ENCODE measurements around the gene STIM1. TPM values are rescaled to one million over a fixed set of nuclear protein-coding genes. Genes with fewer than 3 reads are reported as not detected.

Gene STIM1
- polyA plus RNA-seq, 1 donor, result 24.9 TPM

GRCh38 chr11:3913921-3914320 lies 58.5 kb downstream of the STIM1 start:
- DNase-seq, result no peak
- no peaks in the 10 kb centered on the region for H3K36me3 ChIP-seq (ENCODE audit: control insufficient read depth, insufficient read depth, low read length)
- no peaks in the 10 kb centered on the region for H3K27me3 ChIP-seq (ENCODE audit: control insufficient read depth, insufficient read depth, low read length)
- H3K4me3 ChIP-seq (ENCODE audit: low read length), result no peak overlapping the region
- WGBS (ENCODE audit: insufficient coverage, low lambda C conversion rate), result 87% methylated on average over 5 of the region's 5 CpGs
- no peaks in the 10 kb centered on the region for H3K9me3 ChIP-seq (ENCODE audit: control insufficient read depth, low read depth, low read length)
- no peak overlapping the region for H3K27ac ChIP-seq (ENCODE audit: low read length)
- H3K4me1 ChIP-seq (ENCODE audit: control insufficient read depth, insufficient read depth, low read length), result no peaks in the 10 kb centered on the region

- WGBS (ENCODE audit: insufficient coverage, low lambda C conversion rate), result no CpG with 5 or more reads among the region's 1 CpG
- Histone ChIP-seq H3K4me3 (ENCODE audit: low read length) (no peak overlapping the region), H3K4me1 (ENCODE audit: control insufficient read depth, insufficient read depth, low read length) (no peaks in the 10 kb centered on the region), H3K27me3 (ENCODE audit: control insufficient read depth, insufficient read depth, low read length) (no peaks in the 10 kb centered on the region), H3K9me3 (ENCODE audit: control insufficient read depth, low read depth, low read length) (no peaks in the 10 kb centered on the region), H3K36me3 (ENCODE audit: control insufficient read depth, insufficient read depth, low read length) (no peaks in the 10 kb centered on the region), H3K27ac (ENCODE audit: low read length) (no peak overlapping the region)
- no peak for DNase-seq
Measured at GRCh38 chr11:3914805-3915204, 59.3 kb downstream of the STIM1 start.

GRCh38 chr11:3916962-3917361 lies 61.5 kb downstream of the STIM1 start:
- Histone ChIP-seq H3K4me3 (ENCODE audit: low read length) (no peak overlapping the region), H3K36me3 (ENCODE audit: control insufficient read depth, insufficient read depth, low read length) (no peaks in the 10 kb centered on the region), H3K4me1 (ENCODE audit: control insufficient read depth, insufficient read depth, low read length) (no peaks in the 10 kb centered on the region), H3K27ac (ENCODE audit: low read length) (no peak overlapping the region), H3K9me3 (ENCODE audit: control insufficient read depth, low read depth, low read length) (no peaks in the 10 kb centered on the region), H3K27me3 (ENCODE audit: control insufficient read depth, insufficient read depth, low read length) (no peaks in the 10 kb centered on the region)
- WGBS (ENCODE audit: insufficient coverage, low lambda C conversion rate), result no CpG with 5 or more reads among the region's 3 CpGs
- no peak for DNase-seq

GRCh38 chr11:3920148-3920852 lies 64.8 kb downstream of the STIM1 start:
- no peaks in the 10 kb centered on the region for H3K9me3 ChIP-seq (ENCODE audit: control insufficient read depth, low read depth, low read length)
- H3K4me1 ChIP-seq (ENCODE audit: control insufficient read depth, insufficient read depth, low read length), result no peaks in the 10 kb centered on the region
- H3K27ac ChIP-seq (ENCODE audit: low read length), result no peak overlapping the region
- no CpG with 5 or more reads among the region's 2 CpGs for WGBS (ENCODE audit: insufficient coverage, low lambda C conversion rate)
- H3K4me3 ChIP-seq (ENCODE audit: low read length), result no peak overlapping the region
- no peaks in the 10 kb centered on the region for H3K27me3 ChIP-seq (ENCODE audit: control insufficient read depth, insufficient read depth, low read length)
- H3K36me3 ChIP-seq (ENCODE audit: control insufficient read depth, insufficient read depth, low read length), result no peaks in the 10 kb centered on the region
- no peak for DNase-seq

DNA sequence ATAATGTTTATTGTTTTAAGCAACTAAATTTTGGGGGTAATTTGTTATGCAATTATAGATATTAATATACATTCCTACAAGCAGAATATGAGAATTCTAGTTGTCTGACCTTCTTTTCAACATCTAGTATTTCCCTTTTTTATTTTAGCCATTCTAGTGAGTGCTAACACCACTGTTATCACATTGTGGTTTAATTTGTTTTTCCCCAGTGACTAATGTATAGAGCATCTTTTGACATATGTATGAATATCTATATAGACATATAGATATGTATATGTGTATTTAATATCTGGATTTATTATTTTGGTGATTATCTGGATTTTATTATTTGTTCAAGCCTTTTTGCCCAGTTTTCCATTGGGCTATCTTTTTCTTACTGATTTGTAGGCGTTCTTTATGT lies 66.6 kb downstream of the STIM1 start:
- Histone ChIP-seq H3K27ac (ENCODE audit: low read length) (no peak overlapping the region), H3K36me3 (ENCODE audit: control insufficient read depth, insufficient read depth, low read length) (no peaks in the 10 kb centered on the region), H3K4me1 (ENCODE audit: control insufficient read depth, insufficient read depth, low read length) (no peaks in the 10 kb centered on the region), H3K9me3 (ENCODE audit: control insufficient read depth, low read depth, low read length) (no peaks in the 10 kb centered on the region), H3K27me3 (ENCODE audit: control insufficient read depth, insufficient read depth, low read length) (no peaks in the 10 kb centered on the region), H3K4me3 (ENCODE audit: low read length) (no peak overlapping the region)
- no peak for DNase-seq
- WGBS (ENCODE audit: insufficient coverage, low lambda C conversion rate), result no CpG with 5 or more reads among the region's 1 CpG

- Histone ChIP-seq H3K4me3 (ENCODE audit: low read length) (no peak overlapping the region), H3K27me3 (ENCODE audit: control insufficient read depth, insufficient read depth, low read length) (no peaks in the 10 kb centered on the region), H3K9me3 (ENCODE audit: control insufficient read depth, low read depth, low read length) (no peaks in the 10 kb centered on the region), H3K4me1 (ENCODE audit: control insufficient read depth, insufficient read depth, low read length) (no peaks in the 10 kb centered on the region), H3K27ac (ENCODE audit: low read length) (no peak overlapping the region), H3K36me3 (ENCODE audit: control insufficient read depth, insufficient read depth, low read length) (no peaks in the 10 kb centered on the region)
- 60% methylated on average over 1 of the region's 1 CpG for WGBS (ENCODE audit: insufficient coverage, low lambda C conversion rate)
- no peak for DNase-seq
Measured at GRCh38 chr11:3925513-3925912, 70.0 kb downstream of the STIM1 start.

DNA sequence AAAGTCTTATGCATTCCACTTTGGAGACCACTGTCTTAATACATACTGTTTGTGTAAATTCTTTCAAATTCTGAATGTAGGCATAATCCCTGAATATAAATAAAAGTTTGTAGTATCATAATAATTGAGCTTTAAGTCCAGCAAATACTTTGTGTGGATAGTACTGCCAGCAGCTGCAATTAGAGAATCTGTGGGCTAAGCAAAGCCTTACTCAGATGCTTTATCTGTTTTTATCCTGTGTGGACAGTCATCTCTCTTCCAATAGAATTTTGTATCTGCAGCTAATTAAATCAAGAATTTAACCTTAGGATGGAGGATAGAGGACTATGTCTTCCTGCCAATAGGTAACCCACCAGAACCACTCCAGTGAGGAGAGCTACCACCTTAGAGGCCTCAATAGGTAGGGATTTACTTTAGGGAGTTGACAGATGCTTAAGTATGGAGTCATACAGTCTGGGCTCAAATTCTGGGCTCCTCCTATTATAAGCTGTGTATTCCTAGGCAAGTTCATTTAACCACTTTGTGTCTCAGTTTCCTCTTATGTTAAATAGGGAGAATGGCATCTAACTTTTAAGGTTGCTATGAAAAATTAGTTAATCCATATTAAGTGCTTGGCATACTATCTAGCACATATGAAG lies 71.1 kb downstream of the STIM1 start:
- no peak overlapping the region for H3K4me3 ChIP-seq (ENCODE audit: low read length)
- no peaks in the 10 kb centered on the region for H3K36me3 ChIP-seq (ENCODE audit: control insufficient read depth, insufficient read depth, low read length)
- no peaks in the 10 kb centered on the region for H3K27me3 ChIP-seq (ENCODE audit: control insufficient read depth, insufficient read depth, low read length)
- no peaks in the 10 kb centered on the region for H3K9me3 ChIP-seq (ENCODE audit: control insufficient read depth, low read depth, low read length)
- H3K4me1 ChIP-seq (ENCODE audit: control insufficient read depth, insufficient read depth, low read length), result no peaks in the 10 kb centered on the region
- no peak for DNase-seq
- H3K27ac ChIP-seq (ENCODE audit: low read length), result no peak overlapping the region

DNA sequence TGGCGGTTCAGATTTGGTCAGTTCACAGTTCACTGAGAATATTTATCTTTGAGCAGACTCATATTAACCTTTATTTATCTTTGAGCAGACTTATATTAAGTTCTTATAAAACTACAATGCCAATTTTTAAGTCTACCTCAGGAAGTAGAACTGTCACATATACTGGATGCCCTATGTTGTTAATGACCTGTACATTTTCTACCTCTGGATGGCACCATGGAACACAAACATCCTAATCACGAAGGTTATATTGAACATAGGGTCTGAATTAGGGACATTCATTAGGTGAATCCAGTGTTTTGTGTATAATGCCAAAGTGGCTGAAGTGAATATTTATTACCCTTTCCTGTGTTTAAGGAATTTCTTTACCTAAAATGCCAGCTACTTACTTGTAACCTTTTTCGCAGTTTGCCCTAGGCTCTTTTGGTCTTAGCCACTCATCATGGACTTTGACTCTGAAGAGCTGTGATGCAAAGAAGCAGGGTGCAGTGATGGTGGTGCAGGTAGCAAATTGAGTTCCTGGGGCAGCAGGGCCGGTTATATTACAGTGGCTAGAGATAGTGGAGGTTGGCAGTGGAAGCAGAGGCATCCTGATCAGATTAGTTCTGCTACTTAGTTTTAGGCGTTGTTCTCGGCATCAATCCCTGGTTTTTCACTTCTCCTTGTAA lies 71.8 kb downstream of the STIM1 start:
- WGBS (ENCODE audit: insufficient coverage, low lambda C conversion rate), result 100% methylated on average over 1 of the region's 6 CpGs
- H3K27me3 ChIP-seq (ENCODE audit: control insufficient read depth, insufficient read depth, low read length), result no peaks in the 10 kb centered on the region
- H3K36me3 ChIP-seq (ENCODE audit: control insufficient read depth, insufficient read depth, low read length), result no peaks in the 10 kb centered on the region
- no peak overlapping the region for H3K4me3 ChIP-seq (ENCODE audit: low read length)
- H3K27ac ChIP-seq (ENCODE audit: low read length), result no peak overlapping the region
- H3K9me3 ChIP-seq (ENCODE audit: control insufficient read depth, low read depth, low read length), result no peaks in the 10 kb centered on the region
- no peak for DNase-seq
- H3K4me1 ChIP-seq (ENCODE audit: control insufficient read depth, insufficient read depth, low read length), result no peaks in the 10 kb centered on the region

- H3K27me3 ChIP-seq (ENCODE audit: control insufficient read depth, insufficient read depth, low read length), result no peaks in the 10 kb centered on the region
- no peak overlapping the region for H3K4me3 ChIP-seq (ENCODE audit: low read length)
- no peak for DNase-seq
- no peaks in the 10 kb centered on the region for H3K36me3 ChIP-seq (ENCODE audit: control insufficient read depth, insufficient read depth, low read length)
- no peaks in the 10 kb centered on the region for H3K9me3 ChIP-seq (ENCODE audit: control insufficient read depth, low read depth, low read length)
- no peaks in the 10 kb centered on the region for H3K4me1 ChIP-seq (ENCODE audit: control insufficient read depth, insufficient read depth, low read length)
- H3K27ac ChIP-seq (ENCODE audit: low read length), result no peak overlapping the region
- WGBS (ENCODE audit: insufficient coverage, low lambda C conversion rate), result no CpG with 5 or more reads among the region's 1 CpG
Measured at GRCh38 chr11:3929232-3929631, 73.8 kb downstream of the STIM1 start.

GRCh38 chr11:3929649-3930048 lies 74.2 kb downstream of the STIM1 start:
- Histone ChIP-seq H3K36me3 (ENCODE audit: control insufficient read depth, insufficient read depth, low read length) (no peaks in the 10 kb centered on the region), H3K9me3 (ENCODE audit: control insufficient read depth, low read depth, low read length) (no peaks in the 10 kb centered on the region), H3K27ac (ENCODE audit: low read length) (no peak overlapping the region), H3K4me3 (ENCODE audit: low read length) (no peak overlapping the region), H3K27me3 (ENCODE audit: control insufficient read depth, insufficient read depth, low read length) (no peaks in the 10 kb centered on the region), H3K4me1 (ENCODE audit: control insufficient read depth, insufficient read depth, low read length) (no peaks in the 10 kb centered on the region)
- DNase-seq, result no peak
- 93% methylated on average over 3 of the region's 8 CpGs for WGBS (ENCODE audit: insufficient coverage, low lambda C conversion rate)
